GM21367 (cell line): ENCODE measurements around the gene LAG3.
"Not testable (repeated sequence)": the region's sequence is repeated elsewhere in the genome, so short reads cannot be mapped to it uniquely, and the experiment has no call there.

ENCODE experiments used
- ATAC-seq: cut with Tn5 transposase; IDR thresholded peaks from one replicate; pipeline ENCODE4 v1.9.1; 2021; ENCODE audit not compliant: unreplicated experiment

LAG3 gene

DNA sequence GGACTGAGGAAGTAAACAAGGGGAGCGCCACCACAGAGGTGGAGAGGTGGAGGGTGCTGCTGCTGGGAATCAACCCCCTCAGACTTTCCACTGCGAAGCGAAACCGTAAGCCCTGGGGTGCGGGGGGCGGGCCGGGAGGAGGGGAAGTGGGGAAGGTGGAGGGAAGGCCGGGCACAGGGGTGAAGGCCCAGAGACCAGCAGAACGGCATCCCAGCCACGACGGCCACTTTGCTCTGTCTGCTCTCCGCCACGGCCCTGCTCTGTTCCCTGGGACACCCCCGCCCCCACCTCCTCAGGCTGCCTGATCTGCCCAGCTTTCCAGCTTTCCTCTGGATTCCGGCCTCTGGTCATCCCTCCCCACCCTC lies at the start of gene LAG3:
Gene LAG3, plus strand, starts transcription at position 190 of the 365 bp plus-strand sequence. CDS start 333 bp downstream, outside the sequence.
- no peak for ATAC-seq

DNA sequence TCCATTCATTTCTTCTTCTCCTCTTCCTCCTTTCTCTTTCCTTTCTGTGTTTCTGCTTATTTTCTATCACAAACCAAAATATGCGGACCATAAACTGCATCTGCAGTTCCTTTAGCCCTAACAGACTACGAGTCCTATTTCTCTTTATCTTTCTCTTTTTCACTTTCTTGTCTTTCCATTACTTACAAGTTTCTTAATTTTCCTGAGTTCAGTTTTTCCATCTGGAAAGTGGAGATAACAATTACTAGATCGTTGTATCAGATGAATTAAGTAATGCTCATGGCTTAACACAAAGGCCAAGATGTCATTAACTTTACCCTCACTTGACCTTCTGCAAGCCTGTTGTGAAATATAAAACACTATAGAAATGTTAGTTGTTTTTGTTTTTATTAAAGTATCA lies 49.5 kb upstream of the LAG3 start:
- ATAC-seq: no peak

DNA sequence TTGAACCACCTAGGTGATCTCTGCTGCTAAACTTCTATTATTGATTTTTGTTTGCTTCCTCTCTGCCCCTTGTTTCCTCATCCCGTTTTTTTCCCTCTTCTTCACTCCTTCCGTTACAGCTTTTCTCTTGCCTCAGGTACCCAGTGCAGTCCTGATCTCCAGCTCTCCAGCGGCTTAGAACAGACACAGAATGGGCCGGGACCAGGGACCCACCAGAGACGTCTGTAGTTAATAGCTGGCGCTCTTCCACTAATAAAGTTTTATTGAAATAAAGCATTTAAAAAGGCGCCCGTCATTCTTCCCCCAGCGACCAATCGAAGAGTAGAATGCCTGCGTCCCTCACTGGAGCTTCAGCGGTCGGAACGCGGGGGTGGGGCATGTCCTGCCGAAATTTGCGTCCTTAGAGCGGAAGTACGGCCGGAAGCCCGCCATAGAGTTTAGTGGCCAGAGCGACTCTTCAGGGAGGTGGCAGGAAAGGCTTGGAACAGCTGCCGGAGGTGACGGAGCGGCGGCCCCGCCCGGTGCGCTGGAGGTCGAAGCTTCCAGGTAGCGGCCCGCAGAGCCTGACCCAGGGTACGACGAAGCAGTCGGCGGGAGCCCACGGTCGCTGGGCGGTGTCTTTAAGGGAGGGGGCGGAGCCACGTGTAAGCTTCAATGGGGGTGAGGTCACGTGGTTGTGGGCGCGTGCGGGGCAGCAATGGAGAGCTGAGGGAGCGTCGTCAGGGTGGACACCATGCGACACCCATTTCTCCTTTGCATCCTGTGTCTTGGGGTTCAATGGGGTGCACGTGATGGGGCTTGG lies 48.5 kb upstream of the LAG3 start, which contains the start of gene COPS7A:
Gene COPS7A, plus strand, starts transcription at position 440 of the 802 bp plus-strand sequence. CDS start 611 bp downstream, outside the sequence.
- peak; percentile 81 for ATAC-seq

DNA sequence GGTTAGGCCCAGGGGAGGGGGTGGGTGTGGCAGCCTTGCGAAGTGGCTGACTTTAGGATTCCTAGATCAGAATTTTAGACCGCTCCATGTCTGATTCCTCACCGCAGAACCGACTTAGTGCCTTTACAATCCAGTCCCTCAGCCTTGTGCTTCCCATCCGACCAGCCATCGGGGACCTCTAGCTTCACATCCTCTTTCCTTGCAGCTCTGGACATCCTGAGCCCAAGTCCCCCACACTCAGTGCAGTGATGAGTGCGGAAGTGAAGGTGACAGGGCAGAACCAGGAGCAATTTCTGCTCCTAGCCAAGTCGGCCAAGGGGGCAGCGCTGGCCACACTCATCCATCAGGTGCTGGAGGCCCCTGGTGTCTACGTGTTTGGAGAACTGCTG lies 47.9 kb upstream of the LAG3 start:
- peak; percentile 23 for ATAC-seq

DNA sequence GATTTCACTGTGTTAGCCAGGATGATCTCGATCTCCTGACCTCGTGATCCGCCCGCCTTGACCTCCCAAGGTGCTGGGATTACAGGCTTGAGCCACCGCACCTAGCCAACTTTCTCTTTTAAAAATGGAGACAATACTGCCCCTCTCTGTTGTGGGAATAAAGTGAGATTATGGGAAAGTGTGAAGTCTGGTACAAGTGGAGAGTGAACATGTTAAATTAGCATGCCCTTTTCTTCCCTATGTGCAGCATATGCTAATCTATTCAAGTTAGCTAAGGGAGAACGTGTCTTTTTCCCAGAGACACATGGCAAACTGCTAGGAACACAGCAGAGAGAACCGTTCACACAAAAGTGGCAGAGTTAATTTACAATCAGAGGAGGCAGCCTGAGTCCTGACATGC lies 47.0 kb upstream of the LAG3 start:
- ATAC-seq: no peak

DNA sequence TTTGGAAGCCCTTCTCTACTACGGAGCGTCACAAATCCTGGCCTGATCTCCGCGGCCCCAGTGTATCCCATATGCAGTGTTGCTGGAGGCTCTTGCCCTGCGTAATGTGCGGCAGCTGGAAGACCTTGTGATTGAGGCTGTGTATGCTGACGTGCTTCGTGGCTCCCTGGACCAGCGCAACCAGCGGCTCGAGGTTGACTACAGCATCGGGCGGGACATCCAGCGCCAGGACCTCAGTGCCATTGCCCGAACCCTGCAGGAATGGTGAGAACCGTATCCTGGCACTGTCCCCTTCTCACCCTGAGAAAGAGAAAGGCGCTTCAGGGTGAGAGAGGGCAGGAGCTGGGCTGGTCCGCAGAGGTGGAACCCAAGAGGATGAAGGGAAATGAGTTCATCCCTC lies 43.1 kb upstream of the LAG3 start:
- no peak for ATAC-seq

DNA sequence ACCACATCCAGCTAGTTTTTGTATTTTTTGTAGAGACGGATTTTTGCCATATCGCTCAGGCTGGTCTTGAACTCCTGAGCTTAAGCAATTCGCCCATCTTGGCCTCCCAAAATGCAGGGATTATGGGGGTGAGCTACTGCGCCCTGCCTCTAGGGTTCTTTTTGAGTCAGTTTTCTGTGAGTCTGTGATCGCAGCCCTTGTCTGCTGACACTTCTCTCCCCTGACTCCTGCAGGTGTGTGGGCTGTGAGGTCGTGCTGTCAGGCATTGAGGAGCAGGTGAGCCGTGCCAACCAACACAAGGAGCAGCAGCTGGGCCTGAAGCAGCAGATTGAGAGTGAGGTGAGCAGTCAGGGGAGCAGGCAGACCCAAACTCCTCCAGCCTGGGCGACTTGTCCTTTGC lies 42.2 kb upstream of the LAG3 start:
- ATAC-seq: no peak

DNA sequence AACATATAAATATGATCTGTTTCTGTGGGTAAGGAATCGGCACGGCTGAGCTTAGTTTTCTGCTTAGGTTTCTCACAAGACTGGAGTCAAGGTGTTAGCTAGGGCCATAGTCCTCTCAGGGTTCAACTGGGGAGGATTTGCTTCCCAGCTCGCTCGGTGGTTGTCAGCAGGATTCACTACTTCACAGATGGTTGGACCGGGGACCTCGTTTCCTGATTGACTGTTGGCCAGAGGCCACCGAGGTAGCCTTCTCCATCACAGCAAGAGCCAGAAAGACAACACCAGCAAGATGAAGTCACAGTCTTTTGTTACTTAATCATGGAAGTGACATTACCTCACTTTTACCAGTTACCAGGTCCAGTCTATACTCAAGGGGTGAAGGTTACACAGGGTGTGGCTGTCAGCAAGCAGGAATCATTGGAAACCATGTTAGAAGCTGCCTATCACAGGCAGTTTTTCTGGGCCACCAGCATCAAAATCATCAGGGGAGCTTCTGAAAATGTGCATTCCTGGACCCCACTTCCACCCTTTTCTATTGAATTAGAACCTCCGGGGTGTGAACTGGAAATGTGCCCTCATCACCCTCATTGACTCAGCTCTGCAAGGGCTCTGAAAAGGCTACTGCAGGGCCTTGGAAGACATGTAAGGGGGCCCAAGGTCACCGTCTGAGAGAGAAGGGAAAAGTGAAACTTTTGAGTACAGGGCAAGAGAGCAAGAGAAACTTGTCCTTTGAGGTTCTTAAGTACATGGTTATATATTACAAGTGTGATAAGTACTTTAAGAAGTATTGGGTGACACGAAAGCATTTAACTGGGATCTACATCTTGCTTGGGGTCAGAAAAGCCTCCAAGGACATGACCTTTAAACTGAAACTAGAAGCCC lies 37.6 kb upstream of the LAG3 start:
- ATAC-seq: no peak

DNA sequence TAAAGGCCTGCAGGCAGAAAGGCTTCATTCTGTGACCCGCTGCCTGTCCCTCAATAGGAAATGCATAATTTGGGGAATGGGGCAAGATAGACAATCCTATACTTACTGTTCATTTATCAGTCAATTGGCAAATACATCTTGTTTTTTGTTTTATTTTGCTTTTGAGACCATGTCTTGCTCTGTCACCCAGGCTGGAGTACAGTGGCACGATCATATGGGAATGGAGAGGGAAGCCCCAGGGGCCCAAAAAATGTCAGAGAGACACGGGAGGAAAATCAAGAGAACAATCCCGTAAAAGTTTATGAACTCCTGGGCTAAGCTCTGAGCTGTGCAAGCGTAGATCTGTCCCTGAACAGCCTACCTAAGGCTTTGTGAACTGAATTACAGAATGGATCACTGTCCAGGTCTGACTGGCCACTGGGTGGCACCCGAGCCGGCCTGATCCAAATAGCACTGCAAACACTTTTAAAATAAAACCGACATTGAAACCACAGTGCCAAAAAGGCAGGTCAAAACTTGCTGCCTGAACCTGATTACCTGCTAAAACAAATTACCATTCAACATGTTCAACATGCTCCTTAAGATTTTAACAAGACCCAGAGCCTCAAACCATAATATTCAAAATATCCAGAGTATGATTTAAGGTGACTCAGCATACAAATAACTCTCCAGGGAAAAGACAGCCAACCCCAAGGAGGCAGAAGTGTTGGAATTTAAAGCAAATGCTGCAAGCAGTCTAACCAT lies 36.7 kb upstream of the LAG3 start:
- ATAC-seq: no peak

DNA sequence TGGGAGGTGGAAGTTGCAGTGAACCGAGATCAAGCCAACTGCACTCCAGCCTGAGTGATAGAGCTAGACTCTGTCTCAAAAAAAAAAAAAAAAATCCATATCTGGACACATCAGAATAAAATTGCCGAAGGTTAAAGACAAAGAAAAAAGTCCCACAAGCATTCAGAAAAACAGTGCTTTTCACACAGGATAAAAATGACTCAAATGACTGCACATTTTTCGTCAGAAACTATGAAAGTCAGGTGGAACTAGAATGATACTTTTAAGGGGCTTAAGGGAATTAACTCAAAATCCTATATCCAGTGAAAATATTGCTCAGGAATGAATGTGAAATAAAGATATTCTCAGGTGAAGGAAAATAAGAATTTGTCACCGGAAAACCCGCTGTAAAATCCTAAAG lies 35.6 kb upstream of the LAG3 start:
- no peak for ATAC-seq

DNA sequence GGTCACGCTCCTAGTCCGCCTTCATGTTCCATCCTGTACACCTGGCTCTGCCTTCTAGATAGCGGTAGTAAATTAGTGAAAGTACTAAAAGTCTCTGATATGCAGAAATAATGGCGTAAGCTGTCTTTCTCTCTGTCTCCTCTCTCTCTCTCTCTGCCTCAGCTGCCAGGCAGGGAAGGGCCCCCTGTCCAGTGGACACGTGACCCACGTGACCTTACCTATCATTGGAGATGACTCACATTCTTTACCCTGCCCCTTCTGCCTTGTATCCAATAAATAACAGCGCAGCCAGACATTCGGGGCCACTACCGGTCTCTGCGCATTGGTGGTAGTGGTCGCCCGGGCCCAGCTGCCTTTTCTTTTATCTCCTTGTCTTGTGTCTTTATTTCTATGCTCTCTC lies 30.2 kb upstream of the LAG3 start:
- ATAC-seq: not testable (repeated sequence)

DNA sequence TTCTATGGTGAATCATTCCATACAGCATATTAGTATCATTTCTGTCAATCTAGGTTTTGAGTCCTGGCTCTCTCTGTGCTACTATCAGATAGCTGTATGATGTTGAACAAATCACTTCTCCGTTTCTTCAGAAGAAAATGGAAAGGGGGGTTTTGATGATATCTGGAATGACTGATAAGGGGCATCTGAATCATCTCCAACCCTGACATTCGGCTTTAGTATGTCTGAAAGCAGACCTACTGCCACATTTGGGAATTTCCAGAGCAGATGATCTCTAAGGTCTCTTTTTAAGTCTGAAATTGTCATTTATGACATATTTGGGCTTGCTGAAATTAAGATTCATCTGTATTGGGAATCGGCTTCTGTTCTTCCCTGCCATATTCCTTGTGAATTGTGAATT lies 29.5 kb upstream of the LAG3 start:
- ATAC-seq: no peak

DNA sequence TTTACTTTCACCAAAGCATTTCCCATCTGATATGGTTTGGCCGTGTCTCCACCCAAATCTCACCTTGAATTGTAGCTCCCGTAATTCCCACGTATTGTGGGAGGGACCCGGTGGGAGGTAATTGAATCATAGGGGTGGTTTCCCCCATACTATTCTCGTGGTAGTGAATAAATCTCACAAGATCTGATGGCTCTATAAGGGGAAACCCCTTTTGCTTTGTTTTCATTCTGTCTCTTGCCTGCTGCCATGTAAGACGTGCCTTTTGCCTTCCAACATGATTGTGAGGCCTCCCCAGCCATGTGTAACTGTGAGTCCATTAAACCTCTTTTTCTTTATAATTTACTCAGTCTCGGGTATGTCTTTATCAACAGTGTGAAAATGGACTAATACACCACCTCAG lies 29.0 kb upstream of the LAG3 start:
- not testable (repeated sequence) for ATAC-seq

DNA sequence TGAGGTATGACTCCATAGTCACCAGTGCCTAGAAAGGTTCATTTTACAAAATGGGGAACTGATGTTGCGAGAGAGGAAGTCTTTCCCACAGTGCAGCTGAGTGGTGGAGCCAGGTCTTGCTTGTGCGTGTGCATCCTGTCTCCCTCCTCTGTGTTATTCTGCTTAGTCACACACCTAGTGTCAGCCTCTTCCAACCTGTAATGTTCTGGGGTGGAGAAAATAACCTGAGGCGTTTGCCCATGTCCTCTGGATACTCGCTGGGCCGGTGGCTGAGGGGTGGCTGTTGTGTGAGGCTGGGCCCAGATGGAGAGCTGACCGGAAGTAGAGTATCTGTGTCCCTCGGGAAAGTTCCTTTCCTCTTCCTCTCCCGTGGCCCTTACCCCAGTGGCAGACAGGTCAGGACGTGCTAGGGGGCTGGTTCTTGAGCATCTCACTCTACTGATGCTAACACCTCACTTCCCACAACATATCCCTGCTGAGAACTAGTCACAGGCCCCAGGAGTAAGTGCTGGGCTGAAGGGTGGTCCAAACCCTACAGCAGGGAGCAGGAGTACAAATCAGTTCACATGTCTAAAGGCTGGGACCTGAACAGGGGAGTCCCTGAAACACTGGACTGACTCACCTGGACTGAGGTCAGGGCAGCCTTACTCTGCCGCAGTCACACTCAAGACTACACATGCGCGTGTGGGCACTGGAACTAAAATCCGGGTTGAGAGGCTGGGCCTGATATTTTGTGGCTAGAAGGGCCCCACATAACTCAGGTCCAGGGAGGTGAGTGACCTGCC lies 26.4 kb upstream of the LAG3 start:
- no peak for ATAC-seq

DNA sequence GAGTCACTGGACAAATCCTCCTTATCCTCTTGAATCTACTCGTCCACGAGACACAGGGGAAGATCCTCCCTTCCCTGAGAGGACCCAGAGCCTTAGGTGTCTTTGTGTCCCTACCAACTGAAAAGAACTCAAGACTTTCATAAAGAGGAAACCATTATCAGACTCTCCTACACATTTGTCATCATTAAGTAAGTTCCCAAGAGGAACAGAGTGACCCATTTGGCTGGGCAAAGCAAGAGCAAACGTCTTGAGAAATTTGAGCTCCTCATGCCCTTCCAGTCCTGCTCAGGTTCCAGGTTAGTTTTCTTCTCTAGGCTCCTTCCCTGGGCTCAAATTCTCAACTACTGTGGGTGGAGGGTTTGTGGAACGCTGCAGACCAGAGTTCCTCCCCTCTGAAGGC lies 25.1 kb upstream of the LAG3 start:
- no peak for ATAC-seq

DNA sequence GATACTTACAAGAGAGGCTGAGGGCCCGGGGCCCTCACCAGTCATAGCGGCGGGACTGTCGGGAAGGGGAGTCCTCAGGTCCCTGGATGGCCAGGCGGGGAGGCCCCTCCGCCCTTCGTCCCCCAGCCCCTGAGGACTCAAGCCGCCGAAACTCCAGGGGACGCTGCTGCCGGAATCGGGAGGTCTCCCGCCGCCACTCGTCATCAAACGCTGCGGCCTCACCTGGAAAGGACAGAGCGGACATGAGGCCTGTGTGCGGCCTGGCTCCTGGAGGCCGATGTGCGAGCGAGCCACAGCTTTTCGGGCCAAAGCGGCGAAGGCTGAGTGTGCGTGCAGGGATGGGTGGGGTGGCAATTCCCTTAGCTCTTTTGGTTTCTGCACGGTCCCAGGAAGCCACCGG lies 23.6 kb upstream of the LAG3 start:
- no peak for ATAC-seq

DNA sequence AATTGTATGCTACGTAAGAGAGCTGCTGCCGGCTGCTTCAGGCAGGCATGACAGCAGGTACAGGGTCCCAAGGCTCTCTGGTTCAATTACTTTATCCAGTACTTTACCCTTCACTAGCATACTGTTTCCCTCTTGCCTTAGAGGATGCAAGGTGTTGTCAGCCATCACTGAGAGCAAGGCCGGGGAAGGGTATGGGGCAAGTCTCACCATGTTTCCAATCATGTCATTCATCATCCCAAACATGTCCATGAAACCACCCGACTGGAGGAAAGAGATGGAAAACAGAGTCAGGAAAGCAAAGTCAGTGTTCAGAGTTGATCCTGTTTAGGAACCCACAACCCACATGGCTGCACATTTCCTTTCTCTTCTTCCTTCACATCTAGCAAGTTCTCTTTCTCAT lies 21.8 kb upstream of the LAG3 start:
- no peak for ATAC-seq

DNA sequence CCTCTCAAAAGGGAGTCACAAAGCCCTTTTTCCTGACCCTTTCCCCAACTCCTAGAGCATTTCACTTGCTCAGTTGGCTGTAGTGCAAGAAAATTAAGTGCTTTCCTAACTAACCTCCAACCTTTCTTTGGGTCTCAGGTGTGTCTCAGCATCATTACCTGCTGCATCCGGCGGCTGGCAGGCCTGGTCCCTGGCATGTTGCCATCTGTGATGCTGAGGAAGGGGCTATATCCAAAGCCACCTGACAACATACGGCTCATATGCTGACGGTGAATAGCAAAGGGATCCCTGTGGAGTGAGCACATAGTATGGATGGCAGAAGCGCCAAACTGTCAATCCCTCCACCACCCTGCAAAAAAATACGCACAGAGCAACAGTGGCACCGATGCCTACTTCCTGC lies 20.6 kb upstream of the LAG3 start:
- ATAC-seq: no peak

DNA sequence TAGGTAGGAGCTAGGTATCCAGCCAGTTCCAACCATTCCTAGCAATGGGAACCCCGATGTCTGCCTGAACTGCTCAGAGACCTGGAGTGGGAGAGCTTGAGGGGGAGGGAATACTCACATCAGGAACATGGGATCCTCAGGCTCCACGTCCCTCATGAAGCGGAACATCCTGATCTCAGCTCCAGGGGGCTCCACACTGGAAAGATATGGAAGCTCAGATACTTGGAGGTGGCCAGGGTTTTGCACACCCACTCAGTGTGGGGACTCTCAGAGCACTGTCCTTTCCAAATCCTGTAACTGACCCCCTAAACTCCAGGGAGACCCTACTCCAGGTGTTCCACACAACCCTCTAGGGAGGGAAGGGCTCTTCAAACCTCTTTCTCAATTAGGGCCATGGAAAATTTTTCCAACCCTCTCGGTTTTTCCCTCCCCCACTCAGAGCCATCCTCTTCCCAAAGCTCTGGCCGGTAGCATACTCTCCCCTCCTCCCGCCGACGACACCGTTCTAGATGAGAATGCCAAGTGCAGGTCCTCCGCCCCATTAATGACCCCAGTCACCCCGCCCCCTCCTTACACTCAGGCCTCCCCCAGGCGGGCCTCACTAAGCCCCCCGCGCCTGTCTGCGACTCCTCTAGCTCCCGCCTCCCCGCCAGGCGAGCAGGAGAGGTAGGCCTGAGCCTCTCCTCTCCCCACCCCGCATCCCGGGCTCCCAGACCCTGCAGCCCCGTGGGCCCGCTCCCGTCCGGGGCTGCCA lies 20.0 kb upstream of the LAG3 start:
- ATAC-seq: no peak
